Astrocyte of the hippocampus (primary cell): ENCODE measurements around the gene SC5D.
A peak's percentile ranks its signal among the peaks of the same experiment; 100 is the strongest.

Source experiments
- DNase-seq: peaks from one replicate; pipeline ENCODE4 v3.0.0; 2011; ENCODE audit warnings: low read depth, low spot score

The SC5D gene

GRCh38 chr11:121291896-121292494 is 576 bp upstream of the SC5D start:
- no peak for DNase-seq

- no peak for DNase-seq
Observed at GRCh38 chr11:121293288-121293594, 670 bp downstream of the SC5D start.

GRCh38 chr11:121295246-121296029 is 2.9 kb downstream of the SC5D start:
- DNase-seq: no peak

- no peak for DNase-seq
Observed at GRCh38 chr11:121297872-121298271, 5.3 kb downstream of the SC5D start.

- no peak for DNase-seq
Observed at GRCh38 chr11:121298774-121299173, 6.2 kb downstream of the SC5D start.

GRCh38 chr11:121299417-121299816 is 6.8 kb downstream of the SC5D start:
- no peak for DNase-seq

- DNase-seq: no peak
Observed at GRCh38 chr11:121300313-121300971, 7.9 kb downstream of the SC5D start.

- no peak for DNase-seq
Observed at GRCh38 chr11:121300972-121301699, 8.6 kb downstream of the SC5D start.

- DNase-seq: no peak
Observed at GRCh38 chr11:121304759-121305158, 12.2 kb downstream of the SC5D start.

- no peak for DNase-seq
Observed at GRCh38 chr11:121308816-121309215, 16.2 kb downstream of the SC5D start.

GRCh38 chr11:121309688-121310087 is 17.1 kb downstream of the SC5D start:
- no peak for DNase-seq

GRCh38 chr11:121310908-121311307 is 18.3 kb downstream of the SC5D start:
- no peak for DNase-seq

- no peak for DNase-seq
Observed at GRCh38 chr11:121311373-121311772, 18.8 kb downstream of the SC5D start.

GRCh38 chr11:121312483-121312882 is 19.9 kb downstream of the SC5D start:
- no peak for DNase-seq

GRCh38 chr11:121318848-121319834 is 26.6 kb downstream of the SC5D start:
- DNase-seq: peak; percentile 85

- DNase-seq: peak; percentile 31
Observed at GRCh38 chr11:121321614-121322243, 29.2 kb downstream of the SC5D start.

GRCh38 chr11:121323046-121323607 is 30.6 kb downstream of the SC5D start:
- DNase-seq: peak; percentile 8

- no peak for DNase-seq
Observed at GRCh38 chr11:121326230-121326629, 33.7 kb downstream of the SC5D start.

GRCh38 chr11:121327553-121327952 is 35.0 kb downstream of the SC5D start:
- no peak for DNase-seq
